NT2/D1 (cell line): ENCODE measurements around the gene FOXE1.

Experiments
- YY1 ChIP-seq: IDR thresholded peaks from 2 replicates; pipeline ENCODE4 v1.6.1; 2011; ENCODE audit not compliant: insufficient read length, insufficient read depth
- ZNF274 ChIP-seq: IDR thresholded peaks from 2 replicates; pipeline ENCODE4 v1.6.1; 2011; ENCODE audit warnings: mild to moderate bottlenecking, low read depth, low read length

- no peak for TF ChIP-seq YY1
- TF ChIP-seq ZNF274: no peak
Measured at GRCh38 chr9:97900103-97900737, 47.2 kb downstream of the FOXE1 start.
